K562 (cell line): ENCODE data around the gene VGLL3. TPM values are rescaled to one million over a fixed set of nuclear protein-coding genes. Genes with fewer than 3 reads are reported as not detected.

Experiments used
- ATAC-seq: fragments of 200-7000 bp; cut with Tn5 transposase; 3 replicates; pipeline ENCODE4 v1.9.1; 2020; ENCODE audit warnings: moderate library complexity
- BruUV-seq: library from RNA; stranded (reverse); fragments of 400-500 nt; replicated peaks from 2 replicates; lab custom pipeline; 2021; lab: Mats Ljungman, UMichigan
- CTCF ChIA-PET: fragments of 300-600 bp; formaldehyde crosslinking; extraction: SDS; loops from one replicate; lab custom pipeline; 2021; ENCODE audit warnings: low intra/inter-chr PET ratio; lab: Yijun Ruan, JAX
- POLR2A ChIA-PET: fragments of 300-600, 350-650 bp; sonication (Branson Sonifier 250); formaldehyde crosslinking; extraction: SDS; loops from one replicate; lab custom pipeline; 2021; ENCODE audit warnings: antibody characterized with exemption, inconsistent platforms; lab: Yijun Ruan, JAX
- DNase-seq, 4 experiments: peaks; one replicate each; pipeline versions ENCODE4 v3.0.0 to v3.0.0-alpha.2; 2011 to 2018; ENCODE audit warnings: low spot score in 3 of 4, mixed read lengths in 3 of 4; ENCODE audit errors: extremely low read depth in 1 of 4
- FAIRE-seq: peaks from 2 replicates; lab custom pipeline; 2011; peaks lifted over from hg19 to GRCh38; lab: Jason Lieb, UNC
- H2AFZ ChIP-seq: 2 replicates; pipeline ENCODE4 v1.6.0; 2011; ENCODE audit warnings: low read depth, low read length, control low read depth, inconsistent platforms
- H3K27ac ChIP-seq: fragments of 200-600 bp; 3 replicates; pipeline ENCODE4 v1.8.0; 2011; ENCODE audit warnings: low read depth, mild to moderate bottlenecking, control low read depth, inconsistent platforms, low read length, moderate library complexity, mixed read lengths; ENCODE audit errors: extremely low read depth
- H3K27me3 ChIP-seq, 2 experiments: fragments of 300-600 bp in 1 of 2; 2 replicates in 1 of 2; 3 replicates in 1 of 2; pipeline versions ENCODE4 v1.6.0 to v1.8.0; 2011; ENCODE audit warnings: inconsistent platforms in 2 of 2, low read length in 2 of 2, mild to moderate bottlenecking in 1 of 2, mixed read lengths in 1 of 2, moderate library complexity in 1 of 2; ENCODE audit not compliant: control insufficient read depth in 2 of 2, insufficient read depth in 2 of 2
- H3K36me3 ChIP-seq: fragments of 300-600 bp; 3 replicates; pipeline ENCODE4 v1.8.0; 2011; ENCODE audit warnings: mild to moderate bottlenecking, low read length, inconsistent platforms; ENCODE audit not compliant: control insufficient read depth, insufficient read depth
- H3K4me1 ChIP-seq, 2 experiments: fragments of 200-600 bp in 1 of 2; replicated peaks in 1 of 2; 2 replicates in 1 of 2; 3 replicates in 1 of 2; pipeline versions ENCODE4 v1.5.1 to v1.8.0; 2011; ENCODE audit warnings: inconsistent platforms in 2 of 2, low read length in 2 of 2, mild to moderate bottlenecking in 1 of 2, mixed read lengths in 1 of 2, moderate library complexity in 1 of 2; ENCODE audit not compliant: control insufficient read depth in 2 of 2, insufficient read depth in 2 of 2
- H3K4me2 ChIP-seq: 2 replicates; pipeline ENCODE4 v1.6.1; 2011; ENCODE audit warnings: low read length, control low read depth, inconsistent platforms, mixed read lengths; ENCODE audit not compliant: insufficient read depth
- H3K4me3 ChIP-seq: fragments of 200-600 bp; sonication (generic), shearing (Covaris generic); 2 replicates; pipeline ENCODE4 v1.5.1; 2016; ENCODE audit warnings: control low read depth, inconsistent platforms
- H3K79me2 ChIP-seq: fragments of 200-600 bp; 3 replicates; pipeline ENCODE4 v1.8.0; 2011; ENCODE audit warnings: low read length, inconsistent platforms; ENCODE audit not compliant: control insufficient read depth, insufficient read depth
- H3K9ac ChIP-seq, 2 experiments: 2 replicates each; pipeline versions ENCODE4 v1.6.0 to v1.6.1; 2011; ENCODE audit warnings: low read depth in 2 of 2, low read length in 2 of 2, control low read depth in 1 of 2, inconsistent platforms in 1 of 2, mild to moderate bottlenecking in 1 of 2, mixed read lengths in 1 of 2; ENCODE audit not compliant: insufficient read depth in 1 of 2
- H3K9me1 ChIP-seq: one replicate; pipeline ENCODE4 v1.6.0; 2011; ENCODE audit warnings: inconsistent platforms, mild to moderate bottlenecking, low read length, moderate library complexity; ENCODE audit not compliant: control insufficient read depth, insufficient read depth
- H3K9me3 ChIP-seq: replicated peaks from 2 replicates; pipeline ENCODE4 v1.5.1; 2011; ENCODE audit warnings: low read depth, low read length, inconsistent platforms; ENCODE audit not compliant: control insufficient read depth, insufficient read depth
- H4K20me1 ChIP-seq: replicated peaks from 2 replicates; pipeline ENCODE4 v1.6.1; 2011; ENCODE audit warnings: low read length, inconsistent platforms, mixed read lengths; ENCODE audit not compliant: control insufficient read depth, insufficient read depth
- BRCA1 ChIP-seq, 2 experiments: fragments of 450-650 bp in 1 of 2; sonication (generic) in 1 of 2; formaldehyde crosslinking in 1 of 2; IDR thresholded peaks; 2 replicates each; pipeline versions ENCODE4 v1.5.0 to v1.6.1; 2017 to 2020; ENCODE audit warnings: mild to moderate bottlenecking in 1 of 2, missing genetic modification reagents in 1 of 2
- ERF ChIP-seq: fragments of 450-650 bp; formaldehyde crosslinking; IDR thresholded peaks from 2 replicates; pipeline ENCODE4 v1.4.0; 2020; ENCODE audit warnings: mild to moderate bottlenecking, mixed read lengths
- FOXO4 ChIP-seq: fragments of 450-650 bp; formaldehyde crosslinking; IDR thresholded peaks from 2 replicates; pipeline ENCODE4 v1.4.0; 2020; ENCODE audit warnings: mild to moderate bottlenecking, moderate library complexity
- GMEB1 ChIP-seq: fragments of 250-450 bp; sonication (Bioruptor Pico); IDR thresholded peaks from 2 replicates; pipeline ENCODE4 v1.4.0; 2020; ENCODE audit warnings: mild to moderate bottlenecking
- HNRNPH1 ChIP-seq: fragments of 200-400 bp; formaldehyde crosslinking; optimal IDR thresholded peaks from 2 replicates; pipeline ENCODE3; 2017; ENCODE audit warnings: low read depth, mild to moderate bottlenecking, low read length, moderate library complexity
- MXI1 ChIP-seq: IDR thresholded peaks from 2 replicates; pipeline ENCODE4 v1.6.1; 2011; ENCODE audit warnings: low read depth, mild to moderate bottlenecking, improper control_type of control experiment, low read length
- NCOA4 ChIP-seq: fragments of 450-650 bp; IDR thresholded peaks from 2 replicates; pipeline ENCODE4 v1.6.1; 2018; ENCODE audit warnings: mild to moderate bottlenecking; ENCODE audit not compliant: partially characterized antibody
- POLR2H ChIP-seq: IDR thresholded peaks from 2 replicates; pipeline ENCODE4 v1.6.1; 2016; ENCODE audit warnings: missing genetic modification characterization, low read depth, mild to moderate bottlenecking, control low read depth, missing compliant biosample characterization, moderate library complexity
- PREB ChIP-seq: sonication (generic); formaldehyde crosslinking; IDR thresholded peaks from 2 replicates; pipeline ENCODE4 v1.8.1; 2023; ENCODE audit warnings: mild to moderate bottlenecking, missing genetic modification reagents
- RBFOX2 ChIP-seq: fragments of 200-400 bp; formaldehyde crosslinking; IDR thresholded peaks from 2 replicates; pipeline ENCODE4 v1.6.1; 2017; ENCODE audit warnings: low read depth, mild to moderate bottlenecking, low read length, moderate library complexity
- SMC3 ChIP-seq: conservative IDR thresholded peaks from 2 replicates; pipeline ENCODE4 v1.6.1; 2011; ENCODE audit warnings: low read depth, low read length, improper control_type of control experiment; ENCODE audit not compliant: insufficient read depth
- SRSF9 ChIP-seq: fragments of 200-400 bp; formaldehyde crosslinking; IDR thresholded peaks from 2 replicates; pipeline ENCODE4 v1.6.1; 2017; ENCODE audit warnings: low read depth, low read length, borderline replicate concordance
- TCF15 ChIP-seq: fragments of 250-450 bp; sonication (Bioruptor Pico); IDR thresholded peaks from 2 replicates; pipeline ENCODE4 v1.8.0; 2022; ENCODE audit warnings: moderate library complexity, mild to moderate bottlenecking, inconsistent platforms
- ZNF143 ChIP-seq: sonication (generic); formaldehyde crosslinking; IDR thresholded peaks from 2 replicates; pipeline ENCODE4 v1.9.0; 2022; ENCODE audit warnings: mild to moderate bottlenecking, missing genetic modification reagents
- ZNF239 ChIP-seq: fragments of 250-450 bp; sonication (Bioruptor Pico); IDR thresholded peaks from 2 replicates; pipeline ENCODE4 v1.4.0; 2020; ENCODE audit warnings: mild to moderate bottlenecking
- ZNF408 ChIP-seq: fragments of 250-450 bp; sonication (Bioruptor Pico); IDR thresholded peaks from 2 replicates; pipeline ENCODE4 v1.4.0; 2020; ENCODE audit warnings: low read depth, mild to moderate bottlenecking, moderate library complexity
- ZNF764 ChIP-seq: fragments of 250-450 bp; sonication (Bioruptor Pico); IDR thresholded peaks from 2 replicates; pipeline ENCODE4 v1.4.0; 2020; ENCODE audit warnings: low read depth, mild to moderate bottlenecking, moderate library complexity
- WGBS: fragments of 100-300 bp; shearing (Covaris generic); methylation state at CpG from one replicate; pipeline ENCODE4 v1.1.6; 2016; ENCODE audit warnings: low coverage, mixed read lengths; ENCODE audit not compliant: insufficient coverage; ENCODE audit errors: missing lambda C conversion rate; 5-methylcytosine and 5-hydroxymethylcytosine counted together
- in situ Hi-C: fragments of 300-500 bp; cut with MboI; formaldehyde crosslinking; loops from 4 replicates; pipeline ENCODE4 v1.15.0; 2018; ENCODE audit warnings: inconsistent platforms, mixed read lengths
- intact Hi-C: fragments of 100-400 bp; cut with micrococcal nuclease; formaldehyde crosslinking; loops from 2 replicates; pipeline ENCODE4 v1.14.2; 2022
- polyA plus RNA-seq, 8 experiments: library from polyadenylated mRNA; depleted of rRNA in 4 of 8; stranded (reverse) in 5 of 8; unstranded in 3 of 8; fragments of >200 nt; fragmentation: Nextera tagmentation in 2 of 8; fragmentation: Illumina TruSeq in 1 of 8; extraction: Ambion mirVana in 2 of 8; extraction: Trizol in 1 of 8; gene quantifications; 2 replicates each; pipeline versions ENCODE4 v1.2.1 to v1.2.3, GENCODE V29; 2011 to 2014; ENCODE audit warnings: inconsistent platforms in 1 of 8, missing spikeins in 1 of 8
- total RNA-seq, 7 experiments: library from RNA; depleted of rRNA in 6 of 7; stranded (reverse); fragments of >200 nt in 6 of 7; fragmentation: Illumina TruSeq in 2 of 7; extraction: Trizol in 2 of 7; gene quantifications; 2 replicates each; pipeline versions ENCODE4 v1.2.1 to v1.2.3, GENCODE V29; 2011 to 2021; ENCODE audit warnings: low replicate concordance in 1 of 7

VGLL3 gene
- total and polyA plus RNA-seq, 9 of the 15 experiments (the other 6 are each of a cell fraction or from before 2014, with no cell fraction given): under 0.01 to 0.09 (median 0.04) TPM; not detected in 6

GRCh38 chr3:87001473-87002098, 10.6 kb upstream of the VGLL3 start (continued):
- no peak for TF ChIP-seq MXI1
- TF ChIP-seq RBFOX2: no peak
- no peak for TF ChIP-seq POLR2H
- TF ChIP-seq ERF (CRISPR knock-in tag): no peak

GRCh38 chr3:87000940-87001339, 10.0 kb upstream of the VGLL3 start:
- FAIRE-seq (no peak), DNase-seq (no peak), ATAC-seq (no peak)
- H3K9ac ChIP-seq: no peak overlapping the region
- H3K36me3 ChIP-seq: no peaks in the 10 kb centered on the region
- no peaks in the 10 kb centered on the region for H3K79me2 ChIP-seq
- no TSS peak for BruUV-seq
- H3K9me1 ChIP-seq: no peaks in the 10 kb centered on the region
- 0% methylated on average over 4 of the region's 4 CpGs for WGBS
- no peaks in the 10 kb centered on the region for H3K9me3 ChIP-seq
- in situ Hi-C loops: no loop called here
- intact Hi-C loops: no loop called here
- H3K4me2 ChIP-seq: no peak overlapping the region
- CTCF ChIA-PET: no interaction called here
- TF ChIP-seq FOXO4 (CRISPR knock-in tag): no peak
- no peak for TF ChIP-seq NCOA4
- no peak for TF ChIP-seq GMEB1
- no peak for TF ChIP-seq ZNF239
- TF ChIP-seq ZNF764: no peak
- no peak for TF ChIP-seq HNRNPH1
- TF ChIP-seq PREB (CRISPR knock-in tag): no peak
- TF ChIP-seq BRCA1 (IDR thresholded peaks at IDR 0.05): no peak
- no peak for TF ChIP-seq BRCA1 (CRISPR knock-in tag; IDR thresholded peaks at IDR 0.05)
- TF ChIP-seq SRSF9: no peak
- no peak for TF ChIP-seq ZNF408 (CRISPR knock-in tag)
- no peak for TF ChIP-seq SMC3
- no peak for TF ChIP-seq ZNF143
- no peak for TF ChIP-seq TCF15 (CRISPR knock-in tag)
- H3K4me1 ChIP-seq: no peaks in the 10 kb centered on the region
- H3K27me3 ChIP-seq: no peaks in the 10 kb centered on the region
- no peak overlapping the region for H2AFZ ChIP-seq
- no peak overlapping the region for H3K4me3 ChIP-seq
- POLR2A ChIA-PET: no interaction called here
- H3K27ac ChIP-seq: no peak overlapping the region
- no peaks in the 10 kb centered on the region for H4K20me1 ChIP-seq
